Measurements from ENCODE around the gene RBM24.

- no peak for TF ChIP-seq POLR2AphosphoS5 (IDR thresholded peaks at IDR 0.05)
- no peak for TF ChIP-seq POLR2A (IDR thresholded peaks at IDR 0.05)
- no peak for TF ChIP-seq CTCF (IDR thresholded peaks at IDR 0.05)
Observed at GRCh38 chr6:17271628-17272027, 9.5 kb upstream of the RBM24 start.
